GM21423 (cell line): ENCODE data around the gene ULBP2.
"Not testable (repeated sequence)": the region's sequence is repeated elsewhere in the genome, so short reads cannot be mapped to it uniquely, and the experiment has no call there.

Experiments
- ATAC-seq: cut with Tn5 transposase; IDR thresholded peaks from one replicate; pipeline ENCODE4 v1.9.1; 2021; ENCODE audit warnings: mild to moderate bottlenecking, moderate library complexity; ENCODE audit not compliant: unreplicated experiment

ULBP2 gene

GRCh38 chr6:149908480-149908879 lies 33.3 kb upstream of the ULBP2 start:
- not testable (repeated sequence) for ATAC-seq

DNA sequence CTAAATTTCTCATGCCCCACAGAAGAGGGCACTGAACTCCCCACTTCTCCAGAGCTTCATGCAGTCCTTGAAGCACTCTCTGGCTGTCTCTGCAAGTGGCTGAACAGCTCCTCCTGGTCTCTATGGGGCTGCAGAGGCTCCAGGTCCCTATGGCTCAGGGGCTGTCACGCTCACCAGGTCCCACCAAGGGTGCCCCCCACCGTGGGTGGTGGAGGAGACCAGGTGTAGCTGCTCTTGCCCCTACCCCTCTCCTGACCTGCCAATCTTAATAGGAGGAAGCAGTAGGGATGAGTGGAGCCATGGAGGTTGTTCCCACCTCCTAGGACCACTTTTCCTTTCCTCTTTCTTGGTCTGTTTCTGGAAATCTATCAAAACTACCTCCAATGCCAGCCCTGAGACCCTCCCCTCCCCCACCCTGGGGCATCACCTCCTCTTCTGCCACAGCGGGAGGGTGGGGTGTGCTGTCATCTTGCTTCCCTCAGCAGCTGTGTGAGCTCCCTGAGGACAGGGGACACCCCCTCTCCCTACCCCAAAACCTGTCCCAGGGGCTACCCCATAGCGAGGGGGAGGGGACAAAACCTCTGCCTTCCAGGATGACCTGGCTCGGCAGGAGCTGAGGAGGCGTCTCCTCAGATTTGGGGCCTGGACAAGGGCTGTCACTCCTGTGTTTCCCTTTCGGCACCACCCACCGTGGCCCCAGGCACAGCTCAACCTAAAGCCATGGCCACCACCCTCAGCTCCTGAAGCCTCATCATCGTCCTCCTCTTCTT lies 31.9 kb upstream of the ULBP2 start:
- no peak for ATAC-seq

DNA sequence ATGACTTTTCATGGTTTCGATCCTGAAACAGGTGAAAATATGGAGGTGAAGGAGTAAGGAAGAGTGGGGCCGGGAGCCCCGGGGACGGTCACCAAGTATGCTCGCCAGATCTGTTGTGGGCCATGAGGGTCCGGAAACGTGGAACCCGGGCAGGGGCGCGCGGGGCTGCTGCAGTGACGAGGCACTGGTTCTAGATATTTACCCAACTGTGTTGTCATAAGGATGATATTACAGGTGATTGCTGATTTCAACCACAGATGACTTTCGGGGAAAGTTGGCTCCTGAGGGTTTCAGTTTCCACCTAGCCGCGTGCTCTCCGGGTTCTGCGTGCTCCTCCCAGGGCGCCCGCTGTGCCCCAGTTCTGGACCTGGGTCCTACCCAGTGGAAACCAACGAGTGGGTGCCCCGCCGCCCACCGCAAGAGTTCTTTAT lies 31.1 kb upstream of the ULBP2 start:
- ATAC-seq = no peak

DNA sequence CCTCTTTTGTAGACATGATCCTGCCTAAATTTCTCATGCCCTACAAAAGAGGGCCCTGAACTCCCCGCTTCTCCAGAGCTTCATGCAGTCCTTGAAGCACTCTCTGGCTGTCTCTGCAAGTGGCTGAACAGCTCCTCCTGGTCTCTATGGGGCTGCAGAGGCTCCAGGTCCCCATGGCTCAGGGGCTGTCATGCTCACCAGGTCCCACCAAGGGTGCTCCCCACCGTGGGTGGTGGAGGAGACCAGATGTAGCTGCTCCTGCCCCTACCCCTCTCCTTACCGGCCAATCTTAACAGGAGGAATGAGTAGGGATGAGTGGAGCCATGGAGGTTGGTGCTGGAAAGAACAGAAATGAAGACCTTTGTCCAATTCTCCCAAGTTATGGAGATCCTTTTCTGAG lies 29.1 kb upstream of the ULBP2 start:
- ATAC-seq = not testable (repeated sequence)

- no peak for ATAC-seq
These were observed 28.7 kb upstream of the ULBP2 start for GRCh38 chr6:149913085-149913484.

- no peak for ATAC-seq
These were observed 28.1 kb upstream of the ULBP2 start for GRCh38 chr6:149913540-149914240.

DNA sequence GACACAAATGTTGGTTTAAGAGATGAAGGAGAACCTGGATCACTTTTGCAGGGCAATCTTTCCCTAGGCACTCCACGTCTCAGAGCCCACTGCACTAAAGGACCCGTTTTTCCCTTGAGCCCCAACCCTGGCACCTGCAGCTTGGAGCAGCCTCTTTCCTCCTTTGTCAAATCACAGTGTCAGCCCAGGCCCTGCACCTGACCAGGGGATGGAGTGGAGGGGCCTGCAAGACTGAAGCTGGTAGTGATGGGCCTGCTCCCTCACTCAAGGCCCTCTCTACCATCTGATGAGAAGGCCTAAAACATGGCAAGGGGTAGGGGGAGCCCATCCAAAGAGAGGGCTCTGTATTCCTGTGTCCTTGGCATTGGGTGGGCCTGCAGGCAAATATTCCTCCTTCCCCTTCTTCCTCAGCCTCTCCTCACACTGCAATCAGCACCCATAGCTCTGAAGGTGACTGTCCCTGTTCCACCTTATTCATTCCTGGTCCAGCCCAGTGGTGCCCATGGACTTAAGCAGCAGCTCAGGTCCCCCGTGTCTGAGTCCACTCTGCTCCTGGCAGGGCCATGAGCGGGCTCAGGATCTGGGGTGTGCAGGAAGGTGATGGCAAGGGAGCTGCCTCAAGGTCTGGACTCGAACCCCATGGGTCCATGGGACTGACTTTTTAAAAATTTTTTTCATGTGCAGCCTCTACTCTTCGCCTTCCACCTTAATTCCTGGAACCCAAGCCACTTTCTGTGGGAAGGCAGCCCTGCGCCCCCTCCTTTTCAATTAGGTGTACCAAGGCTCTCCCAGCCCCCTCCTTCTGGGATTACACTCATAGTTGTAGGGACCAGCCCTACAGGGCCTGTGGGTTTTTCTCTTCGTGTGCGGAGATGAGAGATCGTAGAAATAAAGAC lies 25.6 kb upstream of the ULBP2 start:
- ATAC-seq = no peak

DNA sequence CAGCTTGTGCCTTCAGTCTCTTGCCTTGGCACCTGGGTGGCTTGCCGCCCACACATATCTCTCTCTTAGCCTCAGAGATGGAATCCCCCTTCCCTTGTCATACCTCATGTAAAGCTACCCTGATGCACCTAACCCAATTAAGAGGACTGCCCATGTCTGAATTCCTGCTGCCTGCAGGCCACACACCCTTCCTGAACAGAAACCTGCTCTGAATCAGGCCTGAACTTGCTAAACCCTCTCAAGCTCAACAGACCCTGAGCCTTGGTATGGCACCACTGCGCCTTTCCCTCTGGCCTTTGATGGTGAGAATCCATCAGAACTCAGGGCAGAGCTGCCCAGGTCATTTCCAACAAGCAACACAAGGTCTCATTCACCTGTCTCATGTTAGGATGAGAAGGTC lies 24.1 kb upstream of the ULBP2 start:
- ATAC-seq = no peak

DNA sequence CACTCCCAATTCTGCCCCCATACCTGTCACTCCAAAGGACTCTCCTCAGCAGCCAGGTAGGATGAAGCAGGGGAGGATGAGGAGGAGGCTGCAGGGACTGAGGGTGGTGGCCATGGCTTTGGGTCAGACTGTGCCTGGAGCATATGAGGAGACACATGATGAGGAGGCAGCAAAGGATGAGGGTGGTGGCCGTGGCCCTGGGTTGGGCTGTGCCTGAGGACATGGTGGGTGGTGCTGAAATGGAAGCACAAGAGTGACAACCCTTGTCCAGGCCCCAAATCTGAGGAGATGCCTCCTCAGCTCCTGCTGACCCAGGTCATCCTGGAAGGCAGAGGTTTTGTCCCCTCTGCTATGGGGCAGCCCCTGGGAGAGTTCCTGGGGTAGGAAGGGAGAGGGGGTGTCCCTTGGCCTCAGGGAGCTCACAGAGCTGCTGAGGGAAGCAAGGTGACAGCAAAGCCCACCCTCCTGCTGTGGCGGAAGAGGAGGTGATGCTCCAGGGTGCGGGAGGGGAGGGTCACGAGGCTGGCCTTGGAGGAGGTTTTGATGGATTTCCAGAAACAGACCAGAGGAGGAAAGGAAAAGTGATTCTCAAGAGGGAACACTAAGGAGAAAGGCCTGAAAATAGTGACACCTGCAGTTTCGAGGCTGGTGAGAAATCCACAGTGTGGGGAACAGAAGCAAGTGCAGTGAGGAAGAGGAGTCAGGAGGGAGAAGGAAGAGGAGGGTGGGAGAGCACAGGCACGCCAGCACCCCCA lies 23.5 kb upstream of the ULBP2 start:
- ATAC-seq = no peak

GRCh38 chr6:149919126-149919833 lies 22.5 kb upstream of the ULBP2 start:
- not testable (repeated sequence) for ATAC-seq

DNA sequence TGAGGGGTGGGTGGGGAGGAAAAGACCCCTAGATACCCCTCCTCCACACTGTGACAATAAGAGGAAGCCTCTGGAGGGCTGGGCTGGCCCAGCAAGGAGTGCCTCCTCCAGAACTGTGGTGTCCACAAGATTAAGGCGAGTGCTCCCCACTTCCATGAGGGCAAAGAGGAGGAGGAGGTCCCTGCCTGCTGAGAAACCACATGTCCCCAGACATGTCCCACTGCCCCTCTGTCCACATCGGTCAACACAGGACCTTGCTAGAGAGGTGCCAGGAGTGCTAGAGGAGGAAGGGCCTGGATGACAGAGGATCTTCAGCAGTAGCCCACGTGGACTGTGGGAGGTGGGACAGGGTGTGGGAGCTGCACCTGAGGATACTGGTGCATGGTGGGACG lies 22.0 kb upstream of the ULBP2 start:
- ATAC-seq = no peak

DNA sequence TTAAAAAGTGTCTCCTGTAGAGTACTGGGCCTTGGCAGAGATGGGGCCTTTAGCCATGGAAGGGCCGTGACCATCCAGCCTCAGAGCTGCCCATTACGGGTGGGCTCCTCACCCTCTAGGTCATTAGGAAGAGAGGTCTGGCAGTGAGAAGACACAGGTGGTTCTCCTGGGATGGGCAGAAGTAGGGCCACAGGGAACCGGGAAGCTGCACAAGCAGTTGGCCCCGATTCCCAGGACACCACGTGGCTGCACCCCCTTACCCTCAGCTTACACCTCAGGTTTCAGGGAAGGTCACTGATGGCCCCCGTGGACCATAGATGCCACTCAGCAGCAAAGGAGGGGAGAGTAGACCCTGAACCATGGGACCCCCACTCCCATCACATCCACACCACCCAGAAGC lies 20.5 kb upstream of the ULBP2 start:
- ATAC-seq = no peak

- ATAC-seq = not testable (repeated sequence)
These were observed 19.7 kb upstream of the ULBP2 start for GRCh38 chr6:149922091-149922490.

DNA sequence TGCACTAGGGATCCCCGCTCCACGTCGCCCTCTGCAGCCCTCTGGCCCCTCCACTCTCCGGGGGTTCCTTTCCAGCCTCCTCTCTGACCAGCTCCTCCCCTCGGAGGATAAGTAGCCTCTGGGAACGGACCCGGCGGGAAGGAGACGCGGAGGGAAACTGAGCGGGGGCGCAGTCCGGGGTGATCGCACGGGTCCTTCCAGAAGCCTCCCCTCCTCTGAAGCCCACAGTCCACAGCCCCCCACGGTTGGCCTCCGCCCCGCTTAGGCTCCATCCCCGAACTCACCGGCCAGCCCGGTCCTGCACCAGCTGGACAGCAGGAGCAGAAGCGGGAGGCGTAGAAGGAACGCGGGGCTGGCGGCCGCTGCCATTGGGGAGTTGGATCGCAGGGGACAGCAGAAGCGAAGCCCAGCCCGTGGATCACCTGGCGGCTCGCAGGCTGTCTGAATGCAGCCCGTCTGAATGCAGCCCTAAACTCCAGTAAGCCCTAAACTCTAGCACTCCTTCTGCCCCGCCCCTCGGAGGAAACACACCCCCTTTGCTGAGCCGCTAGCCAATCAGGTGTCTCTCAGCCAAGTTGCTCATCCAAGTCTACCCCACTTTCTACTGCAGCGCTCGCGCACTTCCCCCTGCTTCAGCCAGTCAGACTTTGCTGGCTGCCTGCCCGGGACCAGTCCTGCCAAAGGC lies 19.0 kb upstream of the ULBP2 start, which contains the start of gene RAET1G:
RAET1G (minus strand) TSS at position 480 of the 685 bp plus-strand sequence; CDS start at position 369, 111 bp downstream.
- ATAC-seq = no peak

DNA sequence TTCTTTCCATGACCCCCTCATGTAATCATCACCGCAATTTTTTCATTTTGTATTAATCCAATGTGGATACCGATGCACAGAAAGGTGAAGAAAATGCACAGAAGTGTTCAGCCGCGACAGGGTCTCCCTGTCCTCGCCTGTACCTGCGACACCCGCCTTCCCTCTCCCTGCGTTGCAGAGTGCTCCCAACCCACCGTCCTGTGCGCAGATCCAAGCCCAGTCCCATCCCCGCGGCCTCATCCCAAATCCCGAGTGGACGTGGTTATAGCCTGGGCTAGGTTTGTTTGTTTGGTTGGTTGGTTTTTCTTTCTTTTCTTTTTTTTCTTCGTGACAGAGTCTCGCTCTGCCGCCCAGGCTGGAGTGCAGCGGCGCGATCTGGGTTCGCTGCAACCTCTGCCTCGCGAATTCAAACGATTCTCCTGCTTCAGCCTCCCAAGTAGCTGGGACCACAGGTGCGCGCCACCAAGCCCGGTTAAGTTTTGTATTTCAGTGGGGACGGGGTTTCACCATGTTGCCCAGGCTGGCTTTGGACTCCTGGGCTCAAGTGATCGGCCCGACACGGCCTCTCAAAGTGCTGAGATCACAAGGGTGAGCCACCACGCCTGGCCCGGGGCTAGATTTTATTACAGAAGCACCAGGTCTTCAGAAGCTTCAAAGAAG lies 18.4 kb upstream of the ULBP2 start:
- no peak for ATAC-seq

GRCh38 chr6:149924206-149924932 lies 17.4 kb upstream of the ULBP2 start:
- ATAC-seq = no peak

GRCh38 chr6:149924933-149925252 lies 16.9 kb upstream of the ULBP2 start:
- no peak for ATAC-seq

- no peak for ATAC-seq
These were observed 16.4 kb upstream of the ULBP2 start for GRCh38 chr6:149925253-149925973.
